Measurements from ENCODE around the gene HDHD2.
"Not testable (repeated sequence)": the region's sequence is repeated elsewhere in the genome, so short reads cannot be mapped to it uniquely, and the experiment has no call there.

Gene HDHD2

DNA sequence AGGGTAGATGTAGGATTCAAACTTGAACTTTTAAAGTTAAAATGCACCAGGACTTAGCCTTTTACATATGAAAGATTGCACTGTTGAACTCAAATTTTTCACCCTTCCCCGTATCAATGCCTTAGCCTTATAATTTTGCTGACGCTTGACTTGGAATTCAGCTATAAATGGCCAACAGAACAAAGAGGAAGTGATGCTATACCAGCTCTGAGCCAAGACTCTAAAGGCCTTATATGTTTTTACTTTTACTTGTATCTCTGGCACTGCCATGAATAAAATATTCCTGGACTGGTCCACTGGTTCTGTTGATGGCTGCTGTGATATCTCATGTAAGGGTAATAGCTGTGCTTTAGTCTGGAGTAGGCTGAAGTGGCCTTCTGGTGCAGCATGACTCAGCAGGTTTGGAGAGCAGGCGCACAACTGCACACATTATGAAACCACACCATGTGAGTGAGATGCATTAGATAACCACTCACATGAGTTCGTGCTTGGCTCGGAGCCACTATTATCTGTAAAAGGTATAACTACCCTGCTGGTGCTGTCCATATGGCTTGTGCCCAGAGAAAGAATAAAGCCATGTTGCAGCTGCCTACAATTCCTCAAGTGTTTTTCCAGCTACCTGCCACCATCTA, 34.2 kb upstream of the HDHD2 start:
- H3K79me2 ChIP-seq (ENCODE audit: insufficient read depth, low read length), result no peaks in the 10 kb centered on the region
- TF ChIP-seq EZH2phosphoT487 (conservative IDR thresholded peaks at IDR 0.05; ENCODE audit: low read length), result no peak
- TF ChIP-seq, protein P1, sequence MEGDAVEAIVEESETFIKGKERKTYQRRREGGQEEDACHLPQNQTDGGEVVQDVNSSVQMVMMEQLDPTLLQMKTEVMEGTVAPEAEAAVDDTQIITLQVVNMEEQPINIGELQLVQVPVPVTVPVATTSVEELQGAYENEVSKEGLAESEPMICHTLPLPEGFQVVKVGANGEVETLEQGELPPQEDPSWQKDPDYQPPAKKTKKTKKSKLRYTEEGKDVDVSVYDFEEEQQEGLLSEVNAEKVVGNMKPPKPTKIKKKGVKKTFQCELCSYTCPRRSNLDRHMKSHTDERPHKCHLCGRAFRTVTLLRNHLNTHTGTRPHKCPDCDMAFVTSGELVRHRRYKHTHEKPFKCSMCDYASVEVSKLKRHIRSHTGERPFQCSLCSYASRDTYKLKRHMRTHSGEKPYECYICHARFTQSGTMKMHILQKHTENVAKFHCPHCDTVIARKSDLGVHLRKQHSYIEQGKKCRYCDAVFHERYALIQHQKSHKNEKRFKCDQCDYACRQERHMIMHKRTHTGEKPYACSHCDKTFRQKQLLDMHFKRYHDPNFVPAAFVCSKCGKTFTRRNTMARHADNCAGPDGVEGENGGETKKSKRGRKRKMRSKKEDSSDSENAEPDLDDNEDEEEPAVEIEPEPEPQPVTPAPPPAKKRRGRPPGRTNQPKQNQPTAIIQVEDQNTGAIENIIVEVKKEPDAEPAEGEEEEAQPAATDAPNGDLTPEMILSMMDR (IDR thresholded peaks at IDR 0.05; ENCODE audit: insufficient read depth, low read length, poor library complexity, severe bottlenecking), result no peak
- H3K27ac ChIP-seq (ENCODE audit: low read depth, low read length), result no peak overlapping the region
- no peak overlapping the region for H2AFZ ChIP-seq (ENCODE audit: low read depth, low read length, severe bottlenecking)
- no peaks in the 10 kb centered on the region for H4K20me1 ChIP-seq (ENCODE audit: low read depth, low read length)
- H3F3A ChIP-seq (ENCODE audit: insufficient read depth), result no peaks in the 10 kb centered on the region
- no peak overlapping the region for H3K4me2 ChIP-seq (ENCODE audit: low read depth, low read length, poor library complexity, severe bottlenecking)
- H3K36me3 ChIP-seq (ENCODE audit: low read length), result 0 out of 2 replicates have a peak, but pooled peaks cover 3% of the 10 kb centered on the region
- H3K27me3 ChIP-seq (ENCODE audit: low read length), result no peaks in the 10 kb centered on the region
- H3K9me2 ChIP-seq (replicated peaks; ENCODE audit: insufficient read depth, low read length), result no peaks in the 10 kb centered on the region
- H3K9me3 ChIP-seq (ENCODE audit: insufficient read depth, low read length), result peaks cover 29% of the 10 kb centered on the region; the same call in 1 of the 2 replicates
- H3K9ac ChIP-seq (ENCODE audit: low read length), result no peak overlapping the region
- no peak overlapping the region for H3K4me3 ChIP-seq (ENCODE audit: insufficient read depth, low read length, poor library complexity, severe bottlenecking)

GRCh38 chr18:47182156-47182555, 31.9 kb upstream of the HDHD2 start:
- not testable (repeated sequence) for H3F3A ChIP-seq (ENCODE audit: insufficient read depth); H3K4me2 ChIP-seq (ENCODE audit: low read depth, low read length, poor library complexity, severe bottlenecking); H3K9ac ChIP-seq (ENCODE audit: low read length); H3K4me3 ChIP-seq (ENCODE audit: insufficient read depth, low read length, poor library complexity, severe bottlenecking); H3K9me2 ChIP-seq (replicated peaks; ENCODE audit: insufficient read depth, low read length); H3K27ac ChIP-seq (ENCODE audit: low read depth, low read length); H3K36me3 ChIP-seq (ENCODE audit: low read length); H2AFZ ChIP-seq (ENCODE audit: low read depth, low read length, severe bottlenecking); H4K20me1 ChIP-seq (ENCODE audit: low read depth, low read length); H3K27me3 ChIP-seq (ENCODE audit: low read length); H3K79me2 ChIP-seq (ENCODE audit: insufficient read depth, low read length)
- peaks cover 29% of the 10 kb centered on the region; the same call in 1 of the 2 replicates for H3K9me3 ChIP-seq (ENCODE audit: insufficient read depth, low read length)

DNA sequence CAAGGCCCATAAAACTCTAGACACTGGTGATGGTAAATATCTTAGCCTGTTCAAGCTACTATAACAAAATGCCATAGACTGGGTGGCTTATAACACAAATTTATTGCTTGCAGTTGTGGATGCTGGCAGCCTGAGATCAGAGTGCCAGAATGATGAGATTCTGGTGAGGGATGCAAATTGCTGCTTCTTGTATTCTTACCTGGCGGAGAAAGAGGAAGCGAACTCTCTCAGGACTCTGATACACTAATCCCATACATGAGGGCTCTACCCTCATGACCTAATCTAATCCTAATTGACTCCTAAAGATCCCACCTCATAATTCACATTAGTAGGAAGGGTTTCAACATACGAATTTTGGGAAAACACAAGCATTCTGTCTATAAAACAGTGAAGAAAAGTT, 30.5 kb upstream of the HDHD2 start:
- no peak overlapping the region for H2AFZ ChIP-seq (ENCODE audit: low read depth, low read length, severe bottlenecking)
- no peak overlapping the region for H3K4me3 ChIP-seq (ENCODE audit: insufficient read depth, low read length, poor library complexity, severe bottlenecking)
- H3K9me2 ChIP-seq (replicated peaks; ENCODE audit: insufficient read depth, low read length), result no peaks in the 10 kb centered on the region
- H3K79me2 ChIP-seq (ENCODE audit: insufficient read depth, low read length), result peaks cover 3% of the 10 kb centered on the region
- no peak for TF ChIP-seq EZH2phosphoT487 (conservative IDR thresholded peaks at IDR 0.05; ENCODE audit: low read length)
- TF ChIP-seq, protein P1 (IDR thresholded peaks at IDR 0.05; ENCODE audit: insufficient read depth, low read length, poor library complexity, severe bottlenecking), result no peak
- no peaks in the 10 kb centered on the region for H4K20me1 ChIP-seq (ENCODE audit: low read depth, low read length)
- H3K27ac ChIP-seq (ENCODE audit: low read depth, low read length), result no peak overlapping the region
- no peak overlapping the region for H3K4me2 ChIP-seq (ENCODE audit: low read depth, low read length, poor library complexity, severe bottlenecking)
- H3K9ac ChIP-seq (ENCODE audit: low read length), result no peak overlapping the region
- no peaks in the 10 kb centered on the region for H3F3A ChIP-seq (ENCODE audit: insufficient read depth)
- 0 out of 2 replicates have a peak, but pooled peaks cover 3% of the 10 kb centered on the region for H3K36me3 ChIP-seq (ENCODE audit: low read length)
- H3K27me3 ChIP-seq (ENCODE audit: low read length), result no peaks in the 10 kb centered on the region
- peaks cover 26% of the 10 kb centered on the region; the same call in 1 of the 2 replicates for H3K9me3 ChIP-seq (ENCODE audit: insufficient read depth, low read length)

GRCh38 chr18:47179520-47179919, 29.2 kb upstream of the HDHD2 start:
- no peak overlapping the region for H3K4me2 ChIP-seq (ENCODE audit: low read depth, low read length, poor library complexity, severe bottlenecking)
- peaks cover 14% of the 10 kb centered on the region; the same call in 1 of the 2 replicates for H3K9me3 ChIP-seq (ENCODE audit: insufficient read depth, low read length)
- H3K9ac ChIP-seq (ENCODE audit: low read length), result no peak overlapping the region
- no peaks in the 10 kb centered on the region for H3F3A ChIP-seq (ENCODE audit: insufficient read depth)
- H4K20me1 ChIP-seq (ENCODE audit: low read depth, low read length), result no peaks in the 10 kb centered on the region
- H3K4me3 ChIP-seq (ENCODE audit: insufficient read depth, low read length, poor library complexity, severe bottlenecking), result no peak overlapping the region
- H3K36me3 ChIP-seq (ENCODE audit: low read length), result no peaks in the 10 kb centered on the region
- H3K79me2 ChIP-seq (ENCODE audit: insufficient read depth, low read length), result peaks cover 16% of the 10 kb centered on the region
- no peak overlapping the region for H2AFZ ChIP-seq (ENCODE audit: low read depth, low read length, severe bottlenecking)
- H3K9me2 ChIP-seq (replicated peaks; ENCODE audit: insufficient read depth, low read length), result no peaks in the 10 kb centered on the region
- H3K27me3 ChIP-seq (ENCODE audit: low read length), result no peaks in the 10 kb centered on the region
- H3K27ac ChIP-seq (ENCODE audit: low read depth, low read length), result no peak overlapping the region
- TF ChIP-seq, protein P1 (IDR thresholded peaks at IDR 0.05; ENCODE audit: insufficient read depth, low read length, poor library complexity, severe bottlenecking), result no peak
- TF ChIP-seq EZH2phosphoT487 (conservative IDR thresholded peaks at IDR 0.05; ENCODE audit: low read length), result no peak
